Measurements from ENCODE around the gene MRPL52. TPM values are rescaled to one million over a fixed set of nuclear protein-coding genes. Genes with fewer than 3 reads are reported as not detected.

Gene MRPL52
- total RNA-seq, 1 donor from 2014 or later = 67.9 TPM

DNA sequence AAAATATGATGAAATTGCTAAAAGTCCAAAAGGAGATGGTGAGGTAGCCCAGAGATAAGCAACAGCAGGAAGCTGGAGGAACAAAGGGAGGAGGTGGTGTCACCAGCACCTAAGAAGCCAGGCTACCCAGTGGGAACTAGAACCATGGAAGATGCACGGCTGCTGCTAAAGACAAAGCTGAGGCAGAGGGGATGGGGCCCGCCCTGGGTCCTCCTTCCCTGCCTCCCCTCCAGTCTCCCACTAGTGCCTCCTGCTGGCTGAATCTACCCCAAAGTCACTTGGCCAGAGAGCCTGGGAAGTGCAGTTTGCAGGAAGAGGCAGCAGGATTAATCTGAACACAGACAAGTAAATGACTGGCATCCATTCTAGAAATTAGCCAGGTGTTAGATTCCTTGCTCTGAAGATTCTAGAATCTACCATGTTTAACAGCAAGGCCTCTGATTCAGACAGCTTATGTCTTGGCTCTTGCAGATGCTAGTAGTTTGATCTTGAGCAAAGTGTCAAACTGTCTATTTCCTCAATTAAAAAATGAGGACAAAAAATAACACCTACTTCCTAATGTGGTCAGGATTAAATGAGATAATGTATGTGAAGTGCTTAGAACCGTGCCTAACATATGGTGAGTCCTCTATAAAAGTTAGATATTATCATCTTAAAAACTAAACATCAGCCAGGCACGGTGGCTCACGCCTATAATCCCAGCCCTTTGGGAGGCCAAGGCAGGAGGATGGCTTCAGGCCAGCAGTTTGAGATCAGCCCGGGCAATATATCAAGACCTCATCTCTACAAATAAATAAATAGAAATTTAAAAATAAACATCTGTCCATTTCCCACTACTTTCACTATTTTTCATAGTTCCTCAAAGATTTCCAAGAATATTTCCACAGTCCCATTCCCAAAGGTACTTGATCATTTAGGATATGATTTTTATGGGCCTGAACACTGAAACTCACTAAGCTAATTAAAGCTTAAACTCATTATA is 36.0 kb downstream of the MRPL52 start:
- no peak overlapping the region for H3K4me3 Mint-ChIP-seq (ENCODE audit: unreplicated experiment)
- no peaks in the 10 kb centered on the region for H3K27me3 Mint-ChIP-seq (ENCODE audit: unreplicated experiment)
- no peak for DNase-seq
- no peak overlapping the region for H3K27ac Mint-ChIP-seq (ENCODE audit: unreplicated experiment)
- TF ChIP-seq CTCF (IDR thresholded peaks at IDR 0.05; ENCODE audit: partially characterized antibody, unreplicated experiment) = no peak
- peaks cover under 1% of the 10 kb centered on the region for H3K4me1 Mint-ChIP-seq (ENCODE audit: low read depth, unreplicated experiment)
- H3K9me3 Mint-ChIP-seq (ENCODE audit: unreplicated experiment) = peaks cover 4% of the 10 kb centered on the region
- H3K36me3 Mint-ChIP-seq (ENCODE audit: unreplicated experiment) = no peaks in the 10 kb centered on the region

DNA sequence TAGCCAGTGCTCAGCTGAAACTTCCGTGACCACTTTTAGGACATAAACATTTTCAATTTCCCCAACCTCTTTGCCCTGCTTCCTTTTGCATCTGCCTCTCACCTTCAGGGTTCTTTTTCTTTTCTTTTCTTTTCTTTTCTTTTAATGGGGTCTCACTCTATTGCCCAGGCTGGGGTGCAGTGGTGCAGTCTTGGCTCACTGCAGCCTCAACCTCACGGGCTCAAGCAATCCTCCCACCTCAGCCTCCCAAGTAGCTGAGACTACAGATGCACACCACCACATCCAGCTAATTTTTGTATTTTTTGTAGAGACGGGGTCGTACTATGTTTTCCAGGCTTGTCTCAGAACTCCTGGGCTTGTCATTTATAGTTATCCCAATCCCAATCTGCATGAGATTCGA is 37.2 kb downstream of the MRPL52 start:
- H3K4me3 Mint-ChIP-seq (ENCODE audit: unreplicated experiment) = no peak overlapping the region
- H3K27me3 Mint-ChIP-seq (ENCODE audit: unreplicated experiment) = peaks cover 3% of the 10 kb centered on the region
- no peak for DNase-seq
- no peak for TF ChIP-seq CTCF (IDR thresholded peaks at IDR 0.05; ENCODE audit: partially characterized antibody, unreplicated experiment)
- H3K9me3 Mint-ChIP-seq (ENCODE audit: unreplicated experiment) = peaks cover 4% of the 10 kb centered on the region
- H3K4me1 Mint-ChIP-seq (ENCODE audit: low read depth, unreplicated experiment) = peaks cover 5% of the 10 kb centered on the region
- H3K27ac Mint-ChIP-seq (ENCODE audit: unreplicated experiment) = no peak overlapping the region
- no peaks in the 10 kb centered on the region for H3K36me3 Mint-ChIP-seq (ENCODE audit: unreplicated experiment)

GRCh38 chr14:22870811-22871223 is 41.1 kb downstream of the MRPL52 start:
- H3K4me3 Mint-ChIP-seq (ENCODE audit: unreplicated experiment) = peak overlapping the region; percentile 87
- peaks cover 10% of the 10 kb centered on the region for H3K4me1 Mint-ChIP-seq (ENCODE audit: low read depth, unreplicated experiment)
- peaks cover 3% of the 10 kb centered on the region for H3K27me3 Mint-ChIP-seq (ENCODE audit: unreplicated experiment)
- no peak for TF ChIP-seq CTCF (IDR thresholded peaks at IDR 0.05; ENCODE audit: partially characterized antibody, unreplicated experiment)
- H3K36me3 Mint-ChIP-seq (ENCODE audit: unreplicated experiment) = no peaks in the 10 kb centered on the region
- peaks cover 4% of the 10 kb centered on the region for H3K9me3 Mint-ChIP-seq (ENCODE audit: unreplicated experiment)
- no peak for DNase-seq
- peak overlapping the region; percentile 80 for H3K27ac Mint-ChIP-seq (ENCODE audit: unreplicated experiment)

DNA sequence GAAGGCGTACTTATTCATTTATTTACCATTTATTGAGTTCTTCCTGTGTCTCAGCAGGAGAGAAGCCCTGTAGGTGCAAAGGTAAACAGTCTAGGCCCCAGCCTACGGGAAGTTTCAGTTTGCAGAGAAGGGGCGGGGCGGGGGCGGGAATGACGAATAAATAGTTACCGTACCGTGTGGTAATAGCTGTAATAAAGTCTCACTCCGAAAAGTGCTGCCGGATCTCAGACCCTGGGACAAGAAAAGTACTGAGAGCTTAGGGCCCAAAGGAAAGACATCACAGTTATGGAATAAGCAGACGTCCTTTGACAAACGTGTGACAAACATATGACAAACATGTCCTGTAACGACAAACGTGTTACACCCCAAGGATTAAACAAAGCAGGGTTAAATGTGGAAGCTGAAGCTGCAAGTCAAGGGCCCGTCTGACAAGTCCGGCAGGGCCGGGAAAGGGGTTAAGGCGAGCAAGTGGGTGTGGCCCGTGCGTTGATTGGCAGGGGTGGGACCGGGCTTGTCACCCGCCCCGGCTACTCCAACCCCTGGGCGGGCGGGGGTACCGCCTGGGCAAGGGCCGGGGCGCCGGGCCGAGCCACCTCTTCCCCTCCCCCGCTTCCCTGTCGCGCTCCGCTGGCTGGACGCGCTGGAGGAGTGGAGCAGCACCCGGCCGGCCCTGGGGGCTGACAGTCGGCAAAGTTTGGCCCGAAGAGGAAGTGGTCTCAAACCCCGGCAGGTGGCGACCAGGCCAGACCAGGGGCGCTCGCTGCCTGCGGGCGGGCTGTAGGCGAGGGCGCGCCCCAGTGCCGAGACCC is 41.7 kb downstream of the MRPL52 start, which contains the start of gene LRP10:
TSS of gene LRP10 (plus strand) at position 517 of the 809 bp plus-strand sequence. CDS start 564 bp downstream, outside the sequence.
- peaks cover 3% of the 10 kb centered on the region for H3K27me3 Mint-ChIP-seq (ENCODE audit: unreplicated experiment)
- no peaks in the 10 kb centered on the region for H3K36me3 Mint-ChIP-seq (ENCODE audit: unreplicated experiment)
- H3K4me3 Mint-ChIP-seq (ENCODE audit: unreplicated experiment) = peak within 1 kb of the TSS; percentile 87
- no peak for TF ChIP-seq CTCF (IDR thresholded peaks at IDR 0.05; ENCODE audit: partially characterized antibody, unreplicated experiment)
- peaks cover 4% of the 10 kb centered on the region for H3K9me3 Mint-ChIP-seq (ENCODE audit: unreplicated experiment)
- peak; percentile 89 for DNase-seq
- H3K27ac Mint-ChIP-seq (ENCODE audit: unreplicated experiment) = peak within 1 kb of the TSS; percentile 80
- H3K4me1 Mint-ChIP-seq (ENCODE audit: low read depth, unreplicated experiment) = peaks cover 10% of the 10 kb centered on the region

All from glutamatergic neuron (in vitro differentiated cells).